Measurements from ENCODE around the gene TAP2.
A peak's percentile ranks its signal among the peaks of the same experiment; 100 is the strongest.

DNA sequence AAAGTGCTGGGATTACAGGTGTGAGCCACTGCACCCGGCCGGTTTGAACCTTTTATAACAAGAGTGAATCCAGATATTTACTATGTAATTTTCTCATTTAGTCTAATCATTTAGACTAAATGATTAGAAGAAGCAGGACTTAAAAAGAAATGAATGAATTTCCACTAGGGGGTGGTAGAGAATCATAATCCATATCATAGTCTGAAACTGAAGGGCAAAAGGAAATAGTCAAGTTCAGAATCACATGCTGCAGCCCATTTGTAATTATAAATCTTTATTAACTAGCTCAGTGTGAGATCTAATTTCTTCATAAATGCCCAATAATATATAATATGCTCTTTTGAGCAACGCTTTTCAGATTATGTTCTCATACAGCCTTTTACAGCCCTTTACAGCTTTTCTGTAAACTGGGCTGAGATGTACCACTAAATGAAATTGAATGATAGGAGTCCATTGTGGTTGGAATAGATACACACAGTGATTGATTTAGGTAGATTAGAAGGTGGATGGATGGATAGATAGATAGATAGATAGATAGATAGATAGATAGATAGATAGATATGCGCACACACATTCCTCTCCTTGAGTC lies 47.3 kb upstream of the TAP2 start:
- TF ChIP-seq RBBP5 (conservative IDR thresholded peaks at IDR 0.05) (no peak), TCF3 (IDR thresholded peaks at IDR 0.05; ENCODE audit: borderline replicate concordance, insufficient read depth, low read depth, low read length) (no peak), YY1 (IDR thresholded peaks at IDR 0.05; ENCODE audit: low read depth, low read length) (no peak), CREB1 (IDR thresholded peaks at IDR 0.05; ENCODE audit: low read depth) (no peak), GABPA (IDR thresholded peaks at IDR 0.05; ENCODE audit: low read depth) (no peak), LARP7 (IDR thresholded peaks at IDR 0.05) (no peak), ZNF274 (IDR thresholded peaks at IDR 0.05; ENCODE audit: insufficient read depth, insufficient read length) (no peak), POLR2A (IDR thresholded peaks at IDR 0.05; ENCODE audit: low read depth, low read length) (no peak), ZNF384 (IDR thresholded peaks at IDR 0.05; ENCODE audit: borderline replicate concordance, low read depth, low read length) (no peak)
- TF ChIP-seq, protein P1, sequence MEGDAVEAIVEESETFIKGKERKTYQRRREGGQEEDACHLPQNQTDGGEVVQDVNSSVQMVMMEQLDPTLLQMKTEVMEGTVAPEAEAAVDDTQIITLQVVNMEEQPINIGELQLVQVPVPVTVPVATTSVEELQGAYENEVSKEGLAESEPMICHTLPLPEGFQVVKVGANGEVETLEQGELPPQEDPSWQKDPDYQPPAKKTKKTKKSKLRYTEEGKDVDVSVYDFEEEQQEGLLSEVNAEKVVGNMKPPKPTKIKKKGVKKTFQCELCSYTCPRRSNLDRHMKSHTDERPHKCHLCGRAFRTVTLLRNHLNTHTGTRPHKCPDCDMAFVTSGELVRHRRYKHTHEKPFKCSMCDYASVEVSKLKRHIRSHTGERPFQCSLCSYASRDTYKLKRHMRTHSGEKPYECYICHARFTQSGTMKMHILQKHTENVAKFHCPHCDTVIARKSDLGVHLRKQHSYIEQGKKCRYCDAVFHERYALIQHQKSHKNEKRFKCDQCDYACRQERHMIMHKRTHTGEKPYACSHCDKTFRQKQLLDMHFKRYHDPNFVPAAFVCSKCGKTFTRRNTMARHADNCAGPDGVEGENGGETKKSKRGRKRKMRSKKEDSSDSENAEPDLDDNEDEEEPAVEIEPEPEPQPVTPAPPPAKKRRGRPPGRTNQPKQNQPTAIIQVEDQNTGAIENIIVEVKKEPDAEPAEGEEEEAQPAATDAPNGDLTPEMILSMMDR (IDR thresholded peaks at IDR 0.05 in 2 of 3, conservative IDR thresholded peaks at IDR 0.05 in 1 of 3; ENCODE audit: control insufficient read depth in 2 of 3, extremely low read depth in 1 of 3, insufficient read depth in 1 of 3, low read depth in 3 of 3, low read length in 3 of 3): peak; percentile 38 to 61 (median 43); a peak in 5 of 6 replicates
- TF ChIP-seq, protein P2, sequence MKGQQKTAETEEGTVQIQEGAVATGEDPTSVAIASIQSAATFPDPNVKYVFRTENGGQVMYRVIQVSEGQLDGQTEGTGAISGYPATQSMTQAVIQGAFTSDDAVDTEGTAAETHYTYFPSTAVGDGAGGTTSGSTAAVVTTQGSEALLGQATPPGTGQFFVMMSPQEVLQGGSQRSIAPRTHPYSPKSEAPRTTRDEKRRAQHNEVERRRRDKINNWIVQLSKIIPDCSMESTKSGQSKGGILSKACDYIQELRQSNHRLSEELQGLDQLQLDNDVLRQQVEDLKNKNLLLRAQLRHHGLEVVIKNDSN (IDR thresholded peaks at IDR 0.05; ENCODE audit: borderline replicate concordance, extremely low read length, insufficient read depth, low read depth, low read length): no peak
- TF ChIP-seq, protein P3, sequence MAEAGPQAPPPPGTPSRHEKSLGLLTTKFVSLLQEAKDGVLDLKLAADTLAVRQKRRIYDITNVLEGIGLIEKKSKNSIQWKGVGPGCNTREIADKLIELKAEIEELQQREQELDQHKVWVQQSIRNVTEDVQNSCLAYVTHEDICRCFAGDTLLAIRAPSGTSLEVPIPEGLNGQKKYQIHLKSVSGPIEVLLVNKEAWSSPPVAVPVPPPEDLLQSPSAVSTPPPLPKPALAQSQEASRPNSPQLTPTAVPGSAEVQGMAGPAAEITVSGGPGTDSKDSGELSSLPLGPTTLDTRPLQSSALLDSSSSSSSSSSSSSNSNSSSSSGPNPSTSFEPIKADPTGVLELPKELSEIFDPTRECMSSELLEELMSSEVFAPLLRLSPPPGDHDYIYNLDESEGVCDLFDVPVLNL (IDR thresholded peaks at IDR 0.05; ENCODE audit: low read depth, low read length): no peak
- TF ChIP-seq, protein P4, sequence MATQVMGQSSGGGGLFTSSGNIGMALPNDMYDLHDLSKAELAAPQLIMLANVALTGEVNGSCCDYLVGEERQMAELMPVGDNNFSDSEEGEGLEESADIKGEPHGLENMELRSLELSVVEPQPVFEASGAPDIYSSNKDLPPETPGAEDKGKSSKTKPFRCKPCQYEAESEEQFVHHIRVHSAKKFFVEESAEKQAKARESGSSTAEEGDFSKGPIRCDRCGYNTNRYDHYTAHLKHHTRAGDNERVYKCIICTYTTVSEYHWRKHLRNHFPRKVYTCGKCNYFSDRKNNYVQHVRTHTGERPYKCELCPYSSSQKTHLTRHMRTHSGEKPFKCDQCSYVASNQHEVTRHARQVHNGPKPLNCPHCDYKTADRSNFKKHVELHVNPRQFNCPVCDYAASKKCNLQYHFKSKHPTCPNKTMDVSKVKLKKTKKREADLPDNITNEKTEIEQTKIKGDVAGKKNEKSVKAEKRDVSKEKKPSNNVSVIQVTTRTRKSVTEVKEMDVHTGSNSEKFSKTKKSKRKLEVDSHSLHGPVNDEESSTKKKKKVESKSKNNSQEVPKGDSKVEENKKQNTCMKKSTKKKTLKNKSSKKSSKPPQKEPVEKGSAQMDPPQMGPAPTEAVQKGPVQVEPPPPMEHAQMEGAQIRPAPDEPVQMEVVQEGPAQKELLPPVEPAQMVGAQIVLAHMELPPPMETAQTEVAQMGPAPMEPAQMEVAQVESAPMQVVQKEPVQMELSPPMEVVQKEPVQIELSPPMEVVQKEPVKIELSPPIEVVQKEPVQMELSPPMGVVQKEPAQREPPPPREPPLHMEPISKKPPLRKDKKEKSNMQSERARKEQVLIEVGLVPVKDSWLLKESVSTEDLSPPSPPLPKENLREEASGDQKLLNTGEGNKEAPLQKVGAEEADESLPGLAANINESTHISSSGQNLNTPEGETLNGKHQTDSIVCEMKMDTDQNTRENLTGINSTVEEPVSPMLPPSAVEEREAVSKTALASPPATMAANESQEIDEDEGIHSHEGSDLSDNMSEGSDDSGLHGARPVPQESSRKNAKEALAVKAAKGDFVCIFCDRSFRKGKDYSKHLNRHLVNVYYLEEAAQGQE (IDR thresholded peaks at IDR 0.05; ENCODE audit: low read depth, low read length): no peak

All from GM12878 (cell line).